Measurements from ENCODE around the gene TMEM204. TPM values are rescaled to one million over a fixed set of nuclear protein-coding genes. Genes with fewer than 3 reads are reported as not detected.

TMEM204 gene
- total and polyA plus RNA-seq, 4 donors: 34.7 to 74.5 (median 45.1) TPM

DNA sequence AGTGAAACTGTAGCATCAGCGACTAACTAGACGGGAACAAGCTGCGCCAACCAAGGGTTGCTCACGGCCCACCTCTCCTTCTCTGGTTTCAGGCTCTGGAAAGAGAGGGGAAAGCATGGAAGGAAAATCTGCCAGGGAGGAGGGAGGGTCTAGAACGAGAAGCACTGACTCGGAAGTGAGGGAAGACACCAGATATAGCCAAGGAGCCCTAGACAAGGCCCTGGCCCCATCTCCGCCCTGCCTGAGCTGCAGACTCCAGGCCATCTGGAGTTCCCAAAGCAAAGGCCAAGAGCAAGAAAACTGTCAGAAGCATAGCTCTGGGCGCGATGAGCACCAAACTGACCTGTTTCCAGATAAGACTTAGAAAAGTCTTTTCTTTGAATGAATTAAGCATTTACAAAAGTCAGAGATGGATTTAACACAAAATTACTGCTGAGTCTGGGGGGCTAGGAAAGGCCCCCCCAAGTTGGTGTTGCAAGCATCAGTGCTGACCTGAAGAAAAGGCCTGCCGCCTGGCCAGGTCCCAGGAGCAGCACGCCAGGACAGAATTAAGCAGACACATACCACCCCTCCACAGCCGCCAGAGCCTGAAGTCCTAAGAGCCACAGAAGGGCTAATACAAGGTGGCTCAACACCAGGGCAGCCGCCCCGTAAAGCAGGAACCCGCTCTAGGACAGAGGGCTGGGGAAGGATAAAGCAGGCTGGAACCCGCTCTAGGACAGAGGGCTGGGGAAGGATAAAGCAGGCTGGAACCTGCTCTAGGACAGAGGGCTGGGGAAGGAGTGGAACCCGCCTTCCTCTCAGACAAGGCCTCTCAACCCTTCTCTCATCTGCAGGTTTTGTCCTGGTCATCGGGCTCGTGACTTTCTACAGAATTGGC is 20.7 kb downstream of the TMEM204 start:
- Histone ChIP-seq H3K9me3 (ENCODE audit: control insufficient read depth, low read length) (no peaks in the 10 kb centered on the region), H3K27ac (ENCODE audit: low read depth in 1 of 2, low read length in 2 of 2) (no peak overlapping the region), H3K36me3 (ENCODE audit: control insufficient read depth in 1 of 2, insufficient read depth in 2 of 2, low read length in 1 of 2) (peaks cover 0 to 6% of the 10 kb centered on the region in 2 donors), H3K4me3 (ENCODE audit: low read length in 2 of 2) (no peak overlapping the region), H3K27me3 (ENCODE audit: control insufficient read depth in 1 of 2, insufficient read depth in 2 of 2, low read length in 1 of 2) (no peaks in the 10 kb centered on the region), H3K4me1 (ENCODE audit: control insufficient read depth in 1 of 2, insufficient read depth in 2 of 2, low read length in 2 of 2) (no peaks in the 10 kb centered on the region)
- no peak for DNase-seq
- intact Hi-C loops (cut with DNase I): no loop called here
- 91 to 96% methylated on average over 19 of the region's 19 CpGs for WGBS, 2 donors
- no peak for ATAC-seq (ENCODE audit: low FRiP score)

- no peaks in the 10 kb centered on the region for H3K27me3 ChIP-seq (ENCODE audit: control insufficient read depth in 1 of 2, insufficient read depth in 2 of 2, low read length in 1 of 2)
- no peaks in the 10 kb centered on the region for H3K4me1 ChIP-seq (ENCODE audit: control insufficient read depth in 1 of 2, insufficient read depth in 2 of 2, low read length in 2 of 2)
- H3K27ac ChIP-seq (ENCODE audit: low read depth in 1 of 2, low read length in 2 of 2): no peak overlapping the region
- WGBS, 2 donors: 94 to 95% methylated on average over 34 of the region's 34 CpGs
- no peak overlapping the region for H3K4me3 ChIP-seq (ENCODE audit: low read length in 2 of 2)
- no peaks in the 10 kb centered on the region for H3K9me3 ChIP-seq (ENCODE audit: control insufficient read depth, low read length)
- DNase-seq: no peak
- peaks cover 0 to 6% of the 10 kb centered on the region in 2 donors for H3K36me3 ChIP-seq (ENCODE audit: control insufficient read depth in 1 of 2, insufficient read depth in 2 of 2, low read length in 1 of 2)
- no peak for ATAC-seq (ENCODE audit: low FRiP score)
- intact Hi-C loops (cut with DNase I): no loop called here
These were observed 21.5 kb downstream of the TMEM204 start for GRCh38 chr16:1554826-1555445.

DNA sequence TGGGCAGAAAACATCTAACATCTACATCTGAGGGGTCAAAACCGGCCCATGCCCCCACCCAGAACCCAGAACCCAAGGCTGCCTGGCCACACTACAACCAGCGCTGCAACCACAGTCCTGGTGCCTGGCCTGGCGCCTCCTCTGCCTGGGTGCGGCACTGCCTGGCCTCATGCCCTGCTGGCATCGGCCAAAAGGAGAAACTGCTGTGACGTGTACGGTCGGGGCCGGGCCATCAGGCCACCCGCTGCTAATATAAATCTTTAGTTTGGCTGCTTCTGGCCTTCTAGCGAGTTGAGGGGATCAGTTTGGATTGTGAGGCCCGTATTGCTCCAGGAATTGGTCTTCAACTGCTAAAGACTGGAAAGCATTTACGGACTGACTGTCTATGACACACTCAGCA is 22.8 kb downstream of the TMEM204 start:
- no peaks in the 10 kb centered on the region for H3K9me3 ChIP-seq (ENCODE audit: control insufficient read depth, low read length)
- no peaks in the 10 kb centered on the region for H3K27me3 ChIP-seq (ENCODE audit: control insufficient read depth in 1 of 2, insufficient read depth in 2 of 2, low read length in 1 of 2)
- WGBS, 2 donors: 35 to 51% methylated on average over 13 of the region's 13 CpGs
- H3K27ac ChIP-seq (ENCODE audit: low read depth in 1 of 2, low read length in 2 of 2): no peak overlapping the region
- DNase-seq: no peak
- peaks cover 0 to 6% of the 10 kb centered on the region in 2 donors for H3K36me3 ChIP-seq (ENCODE audit: control insufficient read depth in 1 of 2, insufficient read depth in 2 of 2, low read length in 1 of 2)
- ATAC-seq (ENCODE audit: low FRiP score): peak; percentile 55
- no peaks in the 10 kb centered on the region for H3K4me1 ChIP-seq (ENCODE audit: control insufficient read depth in 1 of 2, insufficient read depth in 2 of 2, low read length in 2 of 2)
- intact Hi-C loops (cut with DNase I): no loop called here
- H3K4me3 ChIP-seq (ENCODE audit: low read length in 2 of 2): no peak overlapping the region

DNA sequence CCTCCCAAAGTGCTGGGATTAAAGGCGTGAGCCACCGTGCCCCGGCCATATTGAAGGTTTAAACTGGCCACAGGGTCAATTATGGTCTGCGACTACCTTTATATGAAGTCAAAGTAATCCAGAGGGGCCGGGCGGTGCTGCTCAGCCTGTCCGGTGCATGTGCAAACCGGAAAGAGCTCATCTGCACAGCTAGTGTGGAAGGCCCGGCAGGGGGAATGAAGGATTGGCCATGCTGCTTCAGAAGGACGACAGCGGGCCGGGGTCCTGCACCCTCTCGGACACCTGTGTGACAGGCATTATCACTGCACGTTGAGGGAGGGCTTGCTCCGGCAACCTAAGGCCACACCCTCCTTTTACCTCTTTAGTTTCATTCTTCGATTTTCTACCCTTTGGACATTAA is 23.6 kb downstream of the TMEM204 start:
- 93 to 95% methylated on average over 16 of the region's 16 CpGs for WGBS, 2 donors
- DNase-seq (no peak), ATAC-seq (ENCODE audit: low FRiP score) (no peak)
- intact Hi-C loops (cut with DNase I): no loop called here
- Histone ChIP-seq H3K4me1 (ENCODE audit: control insufficient read depth in 1 of 2, insufficient read depth in 2 of 2, low read length in 2 of 2) (no peaks in the 10 kb centered on the region), H3K4me3 (ENCODE audit: low read length in 2 of 2) (no peak overlapping the region), H3K27ac (ENCODE audit: low read depth in 1 of 2, low read length in 2 of 2) (no peak overlapping the region), H3K27me3 (ENCODE audit: control insufficient read depth in 1 of 2, insufficient read depth in 2 of 2, low read length in 1 of 2) (no peaks in the 10 kb centered on the region), H3K36me3 (ENCODE audit: control insufficient read depth in 1 of 2, insufficient read depth in 2 of 2, low read length in 1 of 2) (peaks cover 0 to 6% of the 10 kb centered on the region in 2 donors), H3K9me3 (ENCODE audit: control insufficient read depth, low read length) (no peaks in the 10 kb centered on the region)

GRCh38 chr16:1557576-1557975 is 24.1 kb downstream of the TMEM204 start:
- Histone ChIP-seq H3K9me3 (ENCODE audit: control insufficient read depth, low read length) (no peaks in the 10 kb centered on the region), H3K27me3 (ENCODE audit: control insufficient read depth in 1 of 2, insufficient read depth in 2 of 2, low read length in 1 of 2) (no peaks in the 10 kb centered on the region), H3K27ac (ENCODE audit: low read depth in 1 of 2, low read length in 2 of 2) (no peak overlapping the region), H3K36me3 (ENCODE audit: control insufficient read depth in 1 of 2, insufficient read depth in 2 of 2, low read length in 1 of 2) (peaks cover 0 to 6% of the 10 kb centered on the region in 2 donors), H3K4me3 (ENCODE audit: low read length in 2 of 2) (no peak overlapping the region), H3K4me1 (ENCODE audit: control insufficient read depth in 1 of 2, insufficient read depth in 2 of 2, low read length in 2 of 2) (no peaks in the 10 kb centered on the region)
- intact Hi-C loops (cut with DNase I): no loop called here
- 89 to 92% methylated on average over 11 of the region's 11 CpGs for WGBS, 2 donors
- ATAC-seq (ENCODE audit: low FRiP score) (no peak), DNase-seq (no peak)

- H3K36me3 ChIP-seq (ENCODE audit: control insufficient read depth in 1 of 2, insufficient read depth in 2 of 2, low read length in 1 of 2): peaks cover 0 to 6% of the 10 kb centered on the region in 2 donors
- 92% methylated on average over 18 of the region's 18 CpGs for WGBS, 2 donors
These were observed 26.0 kb downstream of the TMEM204 start for GRCh38 chr16:1559446-1559975.

GRCh38 chr16:1560153-1560552 is 26.7 kb downstream of the TMEM204 start:
- 88 to 89% methylated on average over 15 of the region's 15 CpGs for WGBS, 2 donors
- no peak for DNase-seq
- intact Hi-C loops (cut with DNase I): no loop called here

More at GRCh38 chr16:1559446-1559975, 26.0 kb downstream of the TMEM204 start:
- H3K9me3 ChIP-seq (ENCODE audit: control insufficient read depth, low read length): no peaks in the 10 kb centered on the region
- no peaks in the 10 kb centered on the region for H3K27me3 ChIP-seq (ENCODE audit: control insufficient read depth in 1 of 2, insufficient read depth in 2 of 2, low read length in 1 of 2)
- no peak overlapping the region for H3K27ac ChIP-seq (ENCODE audit: low read depth in 1 of 2, low read length in 2 of 2)
- intact Hi-C loops (cut with DNase I): no loop called here
- H3K4me1 ChIP-seq (ENCODE audit: control insufficient read depth in 1 of 2, insufficient read depth in 2 of 2, low read length in 2 of 2): no peaks in the 10 kb centered on the region
- no peak for ATAC-seq (ENCODE audit: low FRiP score)
- H3K4me3 ChIP-seq (ENCODE audit: low read length in 2 of 2): no peak overlapping the region
- no peak for DNase-seq

DNA sequence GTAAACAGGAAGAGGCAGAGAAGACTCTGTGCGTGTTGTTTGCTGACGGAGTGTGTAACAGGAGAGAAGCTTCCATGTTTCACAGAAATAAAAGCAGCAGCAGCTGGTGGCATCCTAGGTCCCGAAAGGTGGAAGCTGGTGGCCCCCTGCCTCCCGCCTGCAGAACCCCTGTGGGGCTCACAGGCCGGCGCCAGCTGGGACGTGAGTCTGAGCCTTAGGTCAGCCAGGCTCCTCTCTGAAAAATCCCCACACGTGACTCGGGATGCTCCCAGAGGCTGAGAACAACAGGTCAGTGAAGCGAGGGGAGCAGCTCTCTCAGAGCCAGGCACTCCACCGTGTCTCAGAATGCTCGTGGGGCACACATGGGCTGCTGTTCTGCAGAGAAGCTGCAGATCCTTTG is 27.4 kb downstream of the TMEM204 start:
- Histone ChIP-seq H3K4me3 (ENCODE audit: low read length in 2 of 2) (no peak overlapping the region), H3K27me3 (ENCODE audit: control insufficient read depth in 1 of 2, insufficient read depth in 2 of 2, low read length in 1 of 2) (no peaks in the 10 kb centered on the region), H3K36me3 (ENCODE audit: control insufficient read depth in 1 of 2, insufficient read depth in 2 of 2, low read length in 1 of 2) (no peaks in the 10 kb centered on the region), H3K4me1 (ENCODE audit: control insufficient read depth in 1 of 2, insufficient read depth in 2 of 2, low read length in 2 of 2) (no peaks in the 10 kb centered on the region), H3K9me3 (ENCODE audit: control insufficient read depth, low read length) (no peaks in the 10 kb centered on the region), H3K27ac (ENCODE audit: low read depth in 1 of 2, low read length in 2 of 2) (no peak overlapping the region)
- DNase-seq (no peak), ATAC-seq (ENCODE audit: low FRiP score) (no peak)
- intact Hi-C loops (cut with DNase I): no loop called here
- 91 to 94% methylated on average over 12 of the region's 12 CpGs for WGBS, 2 donors

More at GRCh38 chr16:1560153-1560552, 26.7 kb downstream of the TMEM204 start:
- Histone ChIP-seq H3K36me3 (ENCODE audit: control insufficient read depth in 1 of 2, insufficient read depth in 2 of 2, low read length in 1 of 2) (no peaks in the 10 kb centered on the region), H3K4me3 (ENCODE audit: low read length in 2 of 2) (no peak overlapping the region), H3K9me3 (ENCODE audit: control insufficient read depth, low read length) (no peaks in the 10 kb centered on the region), H3K4me1 (ENCODE audit: control insufficient read depth in 1 of 2, insufficient read depth in 2 of 2, low read length in 2 of 2) (no peaks in the 10 kb centered on the region), H3K27ac (ENCODE audit: low read depth in 1 of 2, low read length in 2 of 2) (no peak overlapping the region), H3K27me3 (ENCODE audit: control insufficient read depth in 1 of 2, insufficient read depth in 2 of 2, low read length in 1 of 2) (no peaks in the 10 kb centered on the region)
- no peak for ATAC-seq (ENCODE audit: low FRiP score)

All from aorta (tissue), 5 donors.